KG1 (cell line): ENCODE results near the gene EXOC3L4.
"Not testable (repeated sequence)": the region's sequence is repeated elsewhere in the genome, so short reads cannot be mapped to it uniquely, and the experiment has no call there.

Experiments
- DNase-seq: peaks from one replicate; lab custom pipeline; 2025; lab: John Stamatoyannopoulos, UW

The EXOC3L4 gene

GRCh38 chr14:103094406-103095209, at the start of gene EXOC3L4:
Gene EXOC3L4 (plus strand): TSS chr14:103094725. CDS start chr14:103100220, 5,495 bp downstream.
- no peak for DNase-seq

- no peak for DNase-seq
These were observed 49.1 kb upstream of the EXOC3L4 start for GRCh38 chr14:103045371-103045869.

GRCh38 chr14:103047453-103047852, 47.1 kb upstream of the EXOC3L4 start:
- DNase-seq = not testable (repeated sequence)

- no peak for DNase-seq
These were observed 43.6 kb upstream of the EXOC3L4 start for GRCh38 chr14:103050935-103051334.

- no peak for DNase-seq
These were observed 42.1 kb upstream of the EXOC3L4 start for GRCh38 chr14:103052407-103052806.

- no peak for DNase-seq
These were observed 38.8 kb upstream of the EXOC3L4 start for GRCh38 chr14:103055695-103056094.

- DNase-seq = no peak
These were observed 38.0 kb upstream of the EXOC3L4 start for GRCh38 chr14:103056322-103057027.

- DNase-seq = no peak
These were observed 37.5 kb upstream of the EXOC3L4 start for GRCh38 chr14:103057028-103057371.

- DNase-seq = no peak
These were observed 37.0 kb upstream of the EXOC3L4 start, which contains the start of gene CDC42BPB for GRCh38 chr14:103057372-103058163. Gene CDC42BPB (minus strand): TSS chr14:103057549. CDS start chr14:103057173, 376 bp downstream.

GRCh38 chr14:103058164-103059055, 36.1 kb upstream of the EXOC3L4 start:
- no peak for DNase-seq

GRCh38 chr14:103059556-103059955, 35.0 kb upstream of the EXOC3L4 start:
- no peak for DNase-seq

- no peak for DNase-seq
These were observed 33.0 kb upstream of the EXOC3L4 start for GRCh38 chr14:103061482-103061976.

- DNase-seq = no peak
These were observed 30.1 kb upstream of the EXOC3L4 start for GRCh38 chr14:103064436-103064835.

GRCh38 chr14:103064978-103065377, 29.5 kb upstream of the EXOC3L4 start:
- DNase-seq = no peak

GRCh38 chr14:103065861-103066260, 28.7 kb upstream of the EXOC3L4 start:
- no peak for DNase-seq

GRCh38 chr14:103066399-103066798, 28.1 kb upstream of the EXOC3L4 start:
- no peak for DNase-seq

- no peak for DNase-seq
These were observed 27.1 kb upstream of the EXOC3L4 start for GRCh38 chr14:103067231-103067954.

GRCh38 chr14:103068351-103069073, 26.0 kb upstream of the EXOC3L4 start:
- DNase-seq = no peak

- no peak for DNase-seq
These were observed 24.2 kb upstream of the EXOC3L4 start for GRCh38 chr14:103070263-103070885.
